IPS DF 19.7 (cell line): Measurements from ENCODE around the gene COL27A1.

Experiments used
- DNase-seq: peaks from one replicate; pipeline ENCODE4 v3.0.0-alpha.2; 2013; ENCODE audit warnings: low read depth, low spot score

COL27A1 gene

DNA sequence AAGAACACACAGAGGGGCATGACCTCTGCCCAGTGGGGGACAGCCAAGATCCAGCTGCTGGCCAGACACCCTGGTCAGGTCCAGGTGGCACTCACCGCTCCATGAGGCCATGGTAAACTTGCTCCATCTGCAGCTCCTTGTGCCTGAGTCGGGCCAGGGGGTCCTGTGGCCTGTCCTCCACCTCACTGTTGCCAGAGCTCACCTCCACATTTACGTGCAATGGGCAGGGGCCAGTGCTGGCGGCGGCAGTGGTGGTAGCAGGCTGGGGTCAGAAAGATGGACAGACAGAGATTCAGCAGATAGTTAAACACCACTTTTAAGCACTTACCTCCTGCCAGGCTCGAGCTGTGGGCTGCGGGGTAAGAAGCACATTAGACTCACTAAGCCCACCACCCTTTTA lies 204.5 kb downstream of the COL27A1 start:
- no peak for DNase-seq

DNA sequence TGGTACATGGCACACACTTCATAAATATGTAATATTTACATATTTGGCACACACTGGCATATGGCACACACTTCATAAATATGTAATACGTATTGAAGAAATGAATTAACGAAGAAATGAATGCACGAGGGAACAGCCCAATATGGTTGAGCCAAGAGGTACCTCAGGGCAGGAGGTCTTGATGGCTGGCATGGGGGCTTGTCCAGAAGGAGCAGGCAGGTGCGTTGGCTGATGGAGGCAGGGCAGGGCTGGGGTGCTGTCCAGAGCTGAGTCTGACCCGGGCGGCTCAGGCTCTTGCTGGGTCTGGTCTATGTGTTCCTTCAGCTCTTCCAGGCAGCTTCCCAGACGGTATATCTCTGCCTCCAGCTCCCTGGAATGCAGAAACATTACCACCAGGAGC lies 206.2 kb downstream of the COL27A1 start:
- no peak for DNase-seq
